ENCODE results near the gene CARD9. TPM values are rescaled to one million over a fixed set of nuclear protein-coding genes. Genes with fewer than 3 reads are reported as not detected.

The CARD9 gene
- total RNA-seq, 2 donors from 2014 or later = 0.15 to 1.1 TPM

DNA sequence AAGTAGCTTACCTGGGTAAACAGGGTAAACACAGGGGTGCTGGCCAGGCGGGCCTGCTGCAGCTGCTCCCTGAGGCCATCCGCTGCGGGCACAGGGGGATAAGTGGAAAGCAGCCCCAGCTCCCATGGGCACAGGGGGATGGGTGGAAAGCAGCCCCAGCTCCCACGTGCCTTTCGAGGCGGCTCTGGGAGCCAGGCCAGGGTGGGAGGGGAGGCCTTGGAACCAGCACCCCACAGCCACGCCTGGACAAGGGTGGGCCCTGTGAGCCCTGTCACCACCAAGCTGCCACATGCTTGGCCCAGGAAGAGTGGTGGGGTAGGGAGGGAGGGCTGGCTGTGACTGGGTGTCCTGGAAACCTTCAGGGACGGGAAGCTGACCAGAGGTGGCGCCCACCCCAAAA lies 7.8 kb upstream of the CARD9 start:
- no peak overlapping the region for H3K27ac ChIP-seq
- no peak for DNase-seq (ENCODE audit: low spot score)
- no peak overlapping the region for H3K4me3 ChIP-seq
- TF ChIP-seq CTCF (IDR thresholded peaks at IDR 0.05) = no peak
- H3K4me1 ChIP-seq = peaks cover 0 to 17% of the 10 kb centered on the region in 2 donors
- no peaks in the 10 kb centered on the region for H3K9me3 ChIP-seq
- no peaks in the 10 kb centered on the region for H3K27me3 ChIP-seq
- H3K36me3 ChIP-seq = peaks cover 19% of the 10 kb centered on the region

GRCh38 chr9:136380381-136380780 lies 6.9 kb upstream of the CARD9 start:
- Histone ChIP-seq H3K27ac (no peak overlapping the region), H3K36me3 (peaks cover 19% of the 10 kb centered on the region), H3K27me3 (no peaks in the 10 kb centered on the region), H3K9me3 (no peaks in the 10 kb centered on the region), H3K4me3 (no peak overlapping the region), H3K4me1 (peaks cover 0 to 17% of the 10 kb centered on the region in 2 donors)
- no peak for TF ChIP-seq CTCF (IDR thresholded peaks at IDR 0.05)
- DNase-seq (ENCODE audit: low spot score) = no peak

- peaks cover 19% of the 10 kb centered on the region for H3K36me3 ChIP-seq
These were observed 6.4 kb upstream of the CARD9 start for GRCh38 chr9:136379891-136380290.

DNA sequence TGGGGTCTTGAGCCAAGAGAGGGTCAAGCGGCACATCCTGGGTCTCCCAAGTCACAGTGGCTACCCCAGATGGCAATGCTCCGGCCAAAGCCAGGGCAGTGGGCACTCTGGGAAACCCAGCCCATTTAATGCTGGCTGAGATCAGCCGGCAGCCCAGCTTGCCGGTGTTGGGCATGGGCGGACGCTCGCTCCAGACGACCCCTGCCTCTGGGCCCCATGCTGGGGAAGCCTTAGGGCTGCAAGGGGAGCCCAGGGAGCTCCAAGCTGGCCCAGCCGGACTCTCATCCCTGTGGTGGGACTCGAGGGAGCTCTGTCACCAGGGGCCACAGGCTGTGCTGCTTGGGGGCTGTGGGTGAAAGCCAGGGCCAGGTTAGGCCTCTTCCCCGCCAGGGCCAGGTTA lies 5.9 kb upstream of the CARD9 start:
- no peak overlapping the region for H3K4me3 ChIP-seq
- no peaks in the 10 kb centered on the region for H3K9me3 ChIP-seq
- no peak overlapping the region for H3K27ac ChIP-seq
- H3K36me3 ChIP-seq = peaks cover 18% of the 10 kb centered on the region
- H3K27me3 ChIP-seq = no peaks in the 10 kb centered on the region
- no peak for TF ChIP-seq CTCF (IDR thresholded peaks at IDR 0.05)
- peaks cover 0 to 17% of the 10 kb centered on the region in 2 donors for H3K4me1 ChIP-seq
- DNase-seq (ENCODE audit: low spot score) = no peak

More at GRCh38 chr9:136379891-136380290, 6.4 kb upstream of the CARD9 start:
- peaks cover 0 to 17% of the 10 kb centered on the region in 2 donors for H3K4me1 ChIP-seq
- no peak for DNase-seq (ENCODE audit: low spot score)
- H3K27ac ChIP-seq = no peak overlapping the region
- no peak overlapping the region for H3K4me3 ChIP-seq
- H3K27me3 ChIP-seq = no peaks in the 10 kb centered on the region
- H3K9me3 ChIP-seq = no peaks in the 10 kb centered on the region
- TF ChIP-seq CTCF (IDR thresholded peaks at IDR 0.05) = no peak

DNA sequence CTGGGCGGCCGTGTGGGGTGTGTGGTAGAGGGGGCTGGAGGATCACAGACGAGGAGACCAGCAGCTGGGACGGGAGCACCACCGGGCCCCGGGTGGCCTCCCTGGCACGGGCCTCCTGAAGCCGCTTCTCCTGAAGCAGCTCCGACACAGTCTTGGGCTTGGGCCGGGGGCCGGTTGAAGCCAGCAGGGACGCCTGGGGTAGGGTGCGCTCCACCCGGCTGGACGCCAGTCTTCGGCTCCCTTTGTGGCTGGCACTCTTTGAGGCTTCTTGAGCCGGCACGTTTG lies 5.5 kb upstream of the CARD9 start:
- H3K9me3 ChIP-seq = no peaks in the 10 kb centered on the region
- no peak overlapping the region for H3K27ac ChIP-seq
- H3K27me3 ChIP-seq = no peaks in the 10 kb centered on the region
- peaks cover 0 to 17% of the 10 kb centered on the region in 2 donors for H3K4me1 ChIP-seq
- no peak overlapping the region for H3K4me3 ChIP-seq
- TF ChIP-seq CTCF (IDR thresholded peaks at IDR 0.05) = no peak
- peaks cover 14% of the 10 kb centered on the region for H3K36me3 ChIP-seq
- DNase-seq (ENCODE audit: low spot score) = no peak

- TF ChIP-seq CTCF (IDR thresholded peaks at IDR 0.05) = no peak
- Histone ChIP-seq H3K27me3 (no peaks in the 10 kb centered on the region), H3K4me3 (no peak overlapping the region), H3K27ac (no peak overlapping the region), H3K36me3 (peaks cover 10% of the 10 kb centered on the region), H3K9me3 (no peaks in the 10 kb centered on the region), H3K4me1 (peaks cover 0 to 17% of the 10 kb centered on the region in 2 donors)
- DNase-seq (ENCODE audit: low spot score) = no peak
These were observed 4.9 kb upstream of the CARD9 start for GRCh38 chr9:136378170-136379002.
